WTC11 (cell line): Measurements from ENCODE around the gene SUCLG1. TPM values are rescaled to one million over a fixed set of nuclear protein-coding genes. Genes with fewer than 3 reads are reported as not detected.

Experiments used
- ATAC-seq: fragments of 200-7000 bp; cut with Tn5 transposase; 2 replicates; pipeline ENCODE4 v1.10.0; 2021; ENCODE audit warnings: mild to moderate bottlenecking, moderate library complexity
- CTCF ChIA-PET: fragments of 300-600 bp; sonication (Branson Sonifier 250); formaldehyde crosslinking; loops from one replicate; lab custom pipeline; 2021; ENCODE audit warnings: antibody characterized with exemption; lab: Charles Lee
- POLR2A ChIA-PET: fragments of 350-600 bp; sonication (Branson Sonifier 250); formaldehyde crosslinking; loops from one replicate; lab custom pipeline; 2021; ENCODE audit warnings: antibody characterized with exemption; lab: Charles Lee
- DNase-seq: peaks from one replicate; pipeline ENCODE4 v3.0.0; 2021; ENCODE audit warnings: low spot score
- H3K27ac Mint-ChIP-seq: 2 replicates; pipeline ENCODE4 v1.8.0; 2021; ENCODE audit warnings: mixed read lengths
- H3K27me3 Mint-ChIP-seq: 2 replicates; pipeline ENCODE4 v1.8.0; 2021; ENCODE audit warnings: low read depth, mild to moderate bottlenecking, moderate library complexity, mixed read lengths
- H3K36me3 Mint-ChIP-seq: 2 replicates; pipeline ENCODE4 v1.8.0; 2021; ENCODE audit warnings: mixed read lengths
- H3K4me1 Mint-ChIP-seq: 2 replicates; pipeline ENCODE4 v1.8.0; 2022; ENCODE audit warnings: mixed read lengths
- H3K4me3 Mint-ChIP-seq: 2 replicates; pipeline ENCODE4 v1.8.0; 2021; ENCODE audit warnings: mild to moderate bottlenecking, moderate library complexity, mixed read lengths
- H3K9me3 Mint-ChIP-seq: 2 replicates; pipeline ENCODE4 v1.8.0; 2021; ENCODE audit warnings: mixed read lengths
- CREB1 ChIP-seq: sonication (generic); formaldehyde crosslinking; IDR thresholded peaks from 2 replicates; pipeline ENCODE4 v1.8.0; 2023; ENCODE audit warnings: mild to moderate bottlenecking, missing genetic modification reagents
- ETV6 ChIP-seq: sonication (generic); formaldehyde crosslinking; IDR thresholded peaks from 2 replicates; pipeline ENCODE4 v1.8.1; 2022; ENCODE audit warnings: mild to moderate bottlenecking, missing genetic modification reagents
- FOXJ3 ChIP-seq: sonication (generic); formaldehyde crosslinking; IDR thresholded peaks from 2 replicates; pipeline ENCODE4 v1.9.0; 2021; ENCODE audit warnings: missing genetic modification reagents, mild to moderate bottlenecking, borderline replicate concordance
- GRHL2 ChIP-seq: fragments of 250-450 bp; sonication (Bioruptor Pico); IDR thresholded peaks from 2 replicates; pipeline ENCODE4 v1.8.0; 2022; ENCODE audit warnings: mild to moderate bottlenecking, moderate library complexity; ENCODE audit not compliant: insufficient replicate concordance, severe bottlenecking
- GTF2I ChIP-seq: fragments of 250-450 bp; sonication (Bioruptor Pico); conservative IDR thresholded peaks from 2 replicates; pipeline ENCODE4 v1.4.0; 2021; ENCODE audit warnings: mild to moderate bottlenecking
- JUN ChIP-seq: sonication (generic); formaldehyde crosslinking; IDR thresholded peaks from 2 replicates; pipeline ENCODE4 v1.8.0; 2023; ENCODE audit warnings: mild to moderate bottlenecking, missing genetic modification reagents
- NFATC4 ChIP-seq: fragments of 250-450 bp; sonication (Bioruptor Pico); IDR thresholded peaks from 2 replicates; pipeline ENCODE4 v1.9.0; 2021; ENCODE audit warnings: mild to moderate bottlenecking
- NR1H2 ChIP-seq: sonication (generic); formaldehyde crosslinking; IDR thresholded peaks from 2 replicates; pipeline ENCODE4 v1.9.0; 2021; ENCODE audit warnings: mild to moderate bottlenecking, moderate library complexity, missing genetic modification reagents
- NR3C1 ChIP-seq: sonication (generic); formaldehyde crosslinking; conservative IDR thresholded peaks from 2 replicates; pipeline ENCODE4 v1.8.1; 2023; ENCODE audit warnings: low read depth, mild to moderate bottlenecking, missing genetic modification reagents
- OVOL2 ChIP-seq: fragments of 250-450 bp; sonication (Bioruptor Pico); IDR thresholded peaks from 2 replicates; pipeline ENCODE4 v1.9.0; 2021; ENCODE audit warnings: mild to moderate bottlenecking, borderline replicate concordance
- RELA ChIP-seq: sonication (generic); formaldehyde crosslinking; IDR thresholded peaks from 2 replicates; pipeline ENCODE4 v1.8.1; 2022; ENCODE audit warnings: missing genetic modification reagents, mild to moderate bottlenecking, borderline replicate concordance
- SMAD3 ChIP-seq: sonication (generic); formaldehyde crosslinking; IDR thresholded peaks from 2 replicates; pipeline ENCODE4 v1.8.0; 2022; ENCODE audit warnings: missing genetic modification reagents, mild to moderate bottlenecking, borderline replicate concordance
- ZNF232 ChIP-seq: sonication (generic); formaldehyde crosslinking; IDR thresholded peaks from 2 replicates; pipeline ENCODE4 v1.8.0; 2022; ENCODE audit warnings: mild to moderate bottlenecking, missing genetic modification reagents
- ZNF416 ChIP-seq: fragments of 250-450 bp; sonication (Bioruptor Pico); IDR thresholded peaks from 2 replicates; pipeline ENCODE4 v1.9.0; 2021; ENCODE audit warnings: mild to moderate bottlenecking, inconsistent platforms
- total RNA-seq: library from RNA; stranded (reverse); gene quantifications from 3 replicates; pipeline ENCODE4 v1.2.3, GENCODE V29; 2021
- TF ChIP-seq, protein P1 (sequence below): sonication (generic); formaldehyde crosslinking; IDR thresholded peaks from 2 replicates; pipeline ENCODE4 v1.8.1; 2023; ENCODE audit warnings: mild to moderate bottlenecking, missing genetic modification reagents
- TF ChIP-seq, protein P2 (sequence below): sonication (generic); formaldehyde crosslinking; IDR thresholded peaks from 2 replicates; pipeline ENCODE4 v1.8.1; 2023; ENCODE audit warnings: mild to moderate bottlenecking, missing genetic modification reagents, moderate library complexity
- TF ChIP-seq, protein P3 (sequence below): sonication (generic); formaldehyde crosslinking; IDR thresholded peaks from 2 replicates; pipeline ENCODE4 v1.8.1; 2023; ENCODE audit warnings: mild to moderate bottlenecking, missing genetic modification reagents, moderate library complexity
- TF ChIP-seq, protein P4 (sequence below): sonication (generic); formaldehyde crosslinking; IDR thresholded peaks from 2 replicates; pipeline ENCODE4 v1.8.0; 2023; ENCODE audit warnings: missing genetic modification reagents
- TF ChIP-seq, protein P5 (sequence below): sonication (generic); formaldehyde crosslinking; IDR thresholded peaks from 2 replicates; pipeline ENCODE4 v1.8.1; 2022; ENCODE audit warnings: low read depth, missing genetic modification reagents, borderline replicate concordance
- TF ChIP-seq, protein P6 (sequence below): fragments of 250-450 bp; sonication (Bioruptor Pico); IDR thresholded peaks from 2 replicates; pipeline ENCODE4 v1.9.0; 2021; ENCODE audit warnings: mild to moderate bottlenecking, borderline replicate concordance
- TF ChIP-seq, protein P7 (sequence below): sonication (generic); formaldehyde crosslinking; IDR thresholded peaks from 2 replicates; pipeline ENCODE4 v1.8.1; 2023; ENCODE audit warnings: mild to moderate bottlenecking, moderate library complexity, missing genetic modification reagents

The SUCLG1 gene
- total RNA-seq, 1 experiment from 2014 or later, result 52.4 TPM

DNA sequence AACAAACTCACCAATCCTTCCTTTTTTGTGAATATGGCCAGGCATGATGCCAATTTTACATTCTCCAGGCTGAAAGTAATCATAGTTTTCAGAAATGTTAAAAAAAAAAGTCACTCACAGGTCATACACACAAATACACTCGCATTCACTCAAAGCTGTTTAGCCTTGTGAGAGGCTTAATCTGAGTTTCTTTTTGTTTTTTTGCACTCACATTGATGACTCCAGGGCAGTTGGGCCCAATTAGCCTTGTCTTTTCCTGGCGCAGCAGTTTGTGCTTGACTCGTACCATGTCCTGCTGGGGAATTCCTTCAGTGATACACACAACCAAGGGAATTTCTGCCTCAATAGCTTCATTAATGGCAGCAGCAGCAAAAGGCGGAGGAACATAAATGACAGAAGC lies 18.0 kb downstream of the SUCLG1 start:
- no peak for ATAC-seq
- TF ChIP-seq, protein P1, sequence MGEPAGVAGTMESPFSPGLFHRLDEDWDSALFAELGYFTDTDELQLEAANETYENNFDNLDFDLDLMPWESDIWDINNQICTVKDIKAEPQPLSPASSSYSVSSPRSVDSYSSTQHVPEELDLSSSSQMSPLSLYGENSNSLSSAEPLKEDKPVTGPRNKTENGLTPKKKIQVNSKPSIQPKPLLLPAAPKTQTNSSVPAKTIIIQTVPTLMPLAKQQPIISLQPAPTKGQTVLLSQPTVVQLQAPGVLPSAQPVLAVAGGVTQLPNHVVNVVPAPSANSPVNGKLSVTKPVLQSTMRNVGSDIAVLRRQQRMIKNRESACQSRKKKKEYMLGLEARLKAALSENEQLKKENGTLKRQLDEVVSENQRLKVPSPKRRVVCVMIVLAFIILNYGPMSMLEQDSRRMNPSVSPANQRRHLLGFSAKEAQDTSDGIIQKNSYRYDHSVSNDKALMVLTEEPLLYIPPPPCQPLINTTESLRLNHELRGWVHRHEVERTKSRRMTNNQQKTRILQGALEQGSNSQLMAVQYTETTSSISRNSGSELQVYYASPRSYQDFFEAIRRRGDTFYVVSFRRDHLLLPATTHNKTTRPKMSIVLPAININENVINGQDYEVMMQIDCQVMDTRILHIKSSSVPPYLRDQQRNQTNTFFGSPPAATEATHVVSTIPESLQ (CRISPR knock-in tag), result no peak
- no peak for TF ChIP-seq CREB1
- no peak for TF ChIP-seq NFATC4 (CRISPR knock-in tag)
- no peak for TF ChIP-seq RELA (CRISPR knock-in tag)
- no peak for TF ChIP-seq FOXJ3 (CRISPR knock-in tag)
- H3K36me3 Mint-ChIP-seq, result peaks cover 77% of the 10 kb centered on the region
- no peaks in the 10 kb centered on the region for H3K27me3 Mint-ChIP-seq
- no peak overlapping the region for H3K27ac Mint-ChIP-seq
- H3K4me3 Mint-ChIP-seq, result no peak overlapping the region
- DNase-seq, result no peak
- peaks cover 5% of the 10 kb centered on the region for H3K4me1 Mint-ChIP-seq
- POLR2A ChIA-PET, result no interaction called here
- peaks cover 23% of the 10 kb centered on the region for H3K9me3 Mint-ChIP-seq
- CTCF ChIA-PET, result no interaction called here

DNA sequence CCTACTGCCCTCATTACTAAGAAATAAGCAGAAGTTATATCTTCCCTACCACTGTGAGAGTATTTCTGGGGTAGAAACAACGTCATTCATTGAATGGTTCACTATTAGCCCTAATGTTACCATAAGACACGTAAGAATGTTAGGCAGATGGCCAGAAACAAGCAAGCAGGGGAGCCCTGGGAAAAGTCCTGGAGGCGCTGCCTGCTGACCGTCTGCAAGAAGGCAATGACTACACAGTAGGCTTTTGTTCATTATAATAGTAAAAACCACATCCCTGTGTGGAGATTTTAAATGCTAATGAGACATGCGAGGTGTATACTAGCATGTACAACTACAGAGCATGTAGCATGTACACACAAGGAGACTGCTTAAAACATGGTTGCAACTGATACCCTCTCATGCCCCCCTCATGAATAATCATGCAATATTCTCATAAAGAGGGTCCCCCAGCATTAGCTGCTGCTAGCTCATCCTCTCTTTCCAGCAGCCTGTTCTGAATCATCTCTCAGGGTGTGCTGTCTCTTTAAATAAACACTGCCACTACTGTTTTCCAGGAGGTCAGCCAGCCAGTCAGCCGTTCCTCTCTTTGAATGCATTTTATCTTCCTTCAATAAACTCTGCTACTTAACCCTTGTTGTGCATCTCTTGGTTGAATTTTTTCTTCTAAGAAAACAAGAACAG lies 23.6 kb downstream of the SUCLG1 start:
- no peak for ATAC-seq
- ChIA-PET POLR2A (no interaction called here), CTCF (no interaction called here)
- no peaks in the 10 kb centered on the region for H3K27me3 Mint-ChIP-seq
- peaks cover 1% of the 10 kb centered on the region for H3K9me3 Mint-ChIP-seq
- H3K36me3 Mint-ChIP-seq, result peaks cover 55% of the 10 kb centered on the region
- H3K4me3 Mint-ChIP-seq, result no peak overlapping the region
- no peak overlapping the region for H3K27ac Mint-ChIP-seq
- DNase-seq, result no peak
- peaks cover 11% of the 10 kb centered on the region for H3K4me1 Mint-ChIP-seq
- TF ChIP-seq JUN (no peak), NR3C1 (CRISPR knock-in tag) (no peak), GRHL2 (no peak), ZNF416 (no peak), SMAD3 (CRISPR knock-in tag) (no peak), GTF2I (CRISPR knock-in tag) (no peak), ZNF232 (CRISPR knock-in tag) (no peak), OVOL2 (CRISPR knock-in tag) (no peak), ETV6 (CRISPR knock-in tag) (no peak), NR1H2 (CRISPR knock-in tag) (no peak)
- TF ChIP-seq, protein P2, sequence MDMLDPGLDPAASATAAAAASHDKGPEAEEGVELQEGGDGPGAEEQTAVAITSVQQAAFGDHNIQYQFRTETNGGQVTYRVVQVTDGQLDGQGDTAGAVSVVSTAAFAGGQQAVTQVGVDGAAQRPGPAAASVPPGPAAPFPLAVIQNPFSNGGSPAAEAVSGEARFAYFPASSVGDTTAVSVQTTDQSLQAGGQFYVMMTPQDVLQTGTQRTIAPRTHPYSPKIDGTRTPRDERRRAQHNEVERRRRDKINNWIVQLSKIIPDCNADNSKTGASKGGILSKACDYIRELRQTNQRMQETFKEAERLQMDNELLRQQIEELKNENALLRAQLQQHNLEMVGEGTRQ (CRISPR knock-in tag), result no peak
- TF ChIP-seq, protein P3, sequence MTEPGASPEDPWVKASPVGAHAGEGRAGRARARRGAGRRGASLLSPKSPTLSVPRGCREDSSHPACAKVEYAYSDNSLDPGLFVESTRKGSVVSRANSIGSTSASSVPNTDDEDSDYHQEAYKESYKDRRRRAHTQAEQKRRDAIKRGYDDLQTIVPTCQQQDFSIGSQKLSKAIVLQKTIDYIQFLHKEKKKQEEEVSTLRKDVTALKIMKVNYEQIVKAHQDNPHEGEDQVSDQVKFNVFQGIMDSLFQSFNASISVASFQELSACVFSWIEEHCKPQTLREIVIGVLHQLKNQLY (CRISPR knock-in tag), result no peak
- TF ChIP-seq, protein P4, sequence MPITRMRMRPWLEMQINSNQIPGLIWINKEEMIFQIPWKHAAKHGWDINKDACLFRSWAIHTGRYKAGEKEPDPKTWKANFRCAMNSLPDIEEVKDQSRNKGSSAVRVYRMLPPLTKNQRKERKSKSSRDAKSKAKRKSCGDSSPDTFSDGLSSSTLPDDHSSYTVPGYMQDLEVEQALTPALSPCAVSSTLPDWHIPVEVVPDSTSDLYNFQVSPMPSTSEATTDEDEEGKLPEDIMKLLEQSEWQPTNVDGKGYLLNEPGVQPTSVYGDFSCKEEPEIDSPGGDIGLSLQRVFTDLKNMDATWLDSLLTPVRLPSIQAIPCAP (CRISPR knock-in tag), result no peak
- TF ChIP-seq, protein P5, sequence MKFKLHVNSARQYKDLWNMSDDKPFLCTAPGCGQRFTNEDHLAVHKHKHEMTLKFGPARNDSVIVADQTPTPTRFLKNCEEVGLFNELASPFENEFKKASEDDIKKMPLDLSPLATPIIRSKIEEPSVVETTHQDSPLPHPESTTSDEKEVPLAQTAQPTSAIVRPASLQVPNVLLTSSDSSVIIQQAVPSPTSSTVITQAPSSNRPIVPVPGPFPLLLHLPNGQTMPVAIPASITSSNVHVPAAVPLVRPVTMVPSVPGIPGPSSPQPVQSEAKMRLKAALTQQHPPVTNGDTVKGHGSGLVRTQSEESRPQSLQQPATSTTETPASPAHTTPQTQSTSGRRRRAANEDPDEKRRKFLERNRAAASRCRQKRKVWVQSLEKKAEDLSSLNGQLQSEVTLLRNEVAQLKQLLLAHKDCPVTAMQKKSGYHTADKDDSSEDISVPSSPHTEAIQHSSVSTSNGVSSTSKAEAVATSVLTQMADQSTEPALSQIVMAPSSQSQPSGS (CRISPR knock-in tag), result no peak
- TF ChIP-seq, protein P6, sequence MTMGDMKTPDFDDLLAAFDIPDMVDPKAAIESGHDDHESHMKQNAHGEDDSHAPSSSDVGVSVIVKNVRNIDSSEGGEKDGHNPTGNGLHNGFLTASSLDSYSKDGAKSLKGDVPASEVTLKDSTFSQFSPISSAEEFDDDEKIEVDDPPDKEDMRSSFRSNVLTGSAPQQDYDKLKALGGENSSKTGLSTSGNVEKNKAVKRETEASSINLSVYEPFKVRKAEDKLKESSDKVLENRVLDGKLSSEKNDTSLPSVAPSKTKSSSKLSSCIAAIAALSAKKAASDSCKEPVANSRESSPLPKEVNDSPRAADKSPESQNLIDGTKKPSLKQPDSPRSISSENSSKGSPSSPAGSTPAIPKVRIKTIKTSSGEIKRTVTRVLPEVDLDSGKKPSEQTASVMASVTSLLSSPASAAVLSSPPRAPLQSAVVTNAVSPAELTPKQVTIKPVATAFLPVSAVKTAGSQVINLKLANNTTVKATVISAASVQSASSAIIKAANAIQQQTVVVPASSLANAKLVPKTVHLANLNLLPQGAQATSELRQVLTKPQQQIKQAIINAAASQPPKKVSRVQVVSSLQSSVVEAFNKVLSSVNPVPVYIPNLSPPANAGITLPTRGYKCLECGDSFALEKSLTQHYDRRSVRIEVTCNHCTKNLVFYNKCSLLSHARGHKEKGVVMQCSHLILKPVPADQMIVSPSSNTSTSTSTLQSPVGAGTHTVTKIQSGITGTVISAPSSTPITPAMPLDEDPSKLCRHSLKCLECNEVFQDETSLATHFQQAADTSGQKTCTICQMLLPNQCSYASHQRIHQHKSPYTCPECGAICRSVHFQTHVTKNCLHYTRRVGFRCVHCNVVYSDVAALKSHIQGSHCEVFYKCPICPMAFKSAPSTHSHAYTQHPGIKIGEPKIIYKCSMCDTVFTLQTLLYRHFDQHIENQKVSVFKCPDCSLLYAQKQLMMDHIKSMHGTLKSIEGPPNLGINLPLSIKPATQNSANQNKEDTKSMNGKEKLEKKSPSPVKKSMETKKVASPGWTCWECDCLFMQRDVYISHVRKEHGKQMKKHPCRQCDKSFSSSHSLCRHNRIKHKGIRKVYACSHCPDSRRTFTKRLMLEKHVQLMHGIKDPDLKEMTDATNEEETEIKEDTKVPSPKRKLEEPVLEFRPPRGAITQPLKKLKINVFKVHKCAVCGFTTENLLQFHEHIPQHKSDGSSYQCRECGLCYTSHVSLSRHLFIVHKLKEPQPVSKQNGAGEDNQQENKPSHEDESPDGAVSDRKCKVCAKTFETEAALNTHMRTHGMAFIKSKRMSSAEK (CRISPR knock-in tag), result no peak
- TF ChIP-seq, protein P7, sequence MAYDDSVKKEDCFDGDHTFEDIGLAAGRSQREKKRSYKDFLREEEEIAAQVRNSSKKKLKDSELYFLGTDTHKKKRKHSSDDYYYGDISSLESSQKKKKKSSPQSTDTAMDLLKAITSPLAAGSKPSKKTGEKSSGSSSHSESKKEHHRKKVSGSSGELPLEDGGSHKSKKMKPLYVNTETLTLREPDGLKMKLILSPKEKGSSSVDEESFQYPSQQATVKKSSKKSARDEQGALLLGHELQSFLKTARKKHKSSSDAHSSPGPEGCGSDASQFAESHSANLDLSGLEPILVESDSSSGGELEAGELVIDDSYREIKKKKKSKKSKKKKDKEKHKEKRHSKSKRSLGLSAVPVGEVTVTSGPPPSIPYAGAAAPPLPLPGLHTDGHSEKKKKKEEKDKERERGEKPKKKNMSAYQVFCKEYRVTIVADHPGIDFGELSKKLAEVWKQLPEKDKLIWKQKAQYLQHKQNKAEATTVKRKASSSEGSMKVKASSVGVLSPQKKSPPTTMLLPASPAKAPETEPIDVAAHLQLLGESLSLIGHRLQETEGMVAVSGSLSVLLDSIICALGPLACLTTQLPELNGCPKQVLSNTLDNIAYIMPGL (CRISPR knock-in tag), result no peak
